Measurements from ENCODE around the gene SAMD11.

GRCh38 chr1:936348-937264, 12.9 kb downstream of the SAMD11 start:
- TF ChIP-seq POLR2A (IDR thresholded peaks at IDR 0.05) (no peak), CTCF (IDR thresholded peaks at IDR 0.05) (no peak), EP300 (IDR thresholded peaks at IDR 0.05) (no peak)
